ENCODE measurements around the gene NOP9.
"Not testable (repeated sequence)": the region's sequence is repeated elsewhere in the genome, so short reads cannot be mapped to it uniquely, and the experiment has no call there.

Gene NOP9

GRCh38 chr14:24310265-24310645 is 10.6 kb downstream of the NOP9 start:
- no peak for DNase-seq (ENCODE audit: low read depth)

- peak; percentile 22 for DNase-seq (ENCODE audit: low read depth)
These were observed 11.3 kb downstream of the NOP9 start, which contains the start of gene LTB4R for GRCh38 chr14:24310646-24311604. Gene LTB4R (plus strand): TSS chr14:24311502. CDS start chr14:24315652, 4,150 bp downstream.

GRCh38 chr14:24311837-24312615 is 12.4 kb downstream of the NOP9 start:
- DNase-seq (ENCODE audit: low read depth): no peak

GRCh38 chr14:24312736-24313507 is 13.3 kb downstream of the NOP9 start:
- DNase-seq (ENCODE audit: low read depth): no peak

GRCh38 chr14:24313913-24314312 is 14.3 kb downstream of the NOP9 start:
- DNase-seq (ENCODE audit: low read depth): no peak

GRCh38 chr14:24314377-24315193 is 14.9 kb downstream of the NOP9 start:
- no peak for DNase-seq (ENCODE audit: low read depth)

GRCh38 chr14:24315243-24315806 is 15.7 kb downstream of the NOP9 start:
- no peak for DNase-seq (ENCODE audit: low read depth)

GRCh38 chr14:24315807-24316596 is 16.4 kb downstream of the NOP9 start:
- no peak for DNase-seq (ENCODE audit: low read depth)

GRCh38 chr14:24316597-24316950 is 16.9 kb downstream of the NOP9 start:
- no peak for DNase-seq (ENCODE audit: low read depth)

- DNase-seq (ENCODE audit: low read depth): no peak
These were observed 17.7 kb downstream of the NOP9 start for GRCh38 chr14:24317141-24317928.

- no peak for DNase-seq (ENCODE audit: low read depth)
These were observed 21.7 kb downstream of the NOP9 start for GRCh38 chr14:24321212-24321975.

GRCh38 chr14:24322672-24323071 is 23.0 kb downstream of the NOP9 start:
- no peak for DNase-seq (ENCODE audit: low read depth)

GRCh38 chr14:24323341-24323740 is 23.7 kb downstream of the NOP9 start:
- DNase-seq (ENCODE audit: low read depth): no peak

- DNase-seq (ENCODE audit: low read depth): no peak
These were observed 24.4 kb downstream of the NOP9 start for GRCh38 chr14:24324024-24324423.

- DNase-seq (ENCODE audit: low read depth): no peak
These were observed 25.4 kb downstream of the NOP9 start for GRCh38 chr14:24325041-24325530.

- no peak for DNase-seq (ENCODE audit: low read depth)
These were observed 26.3 kb downstream of the NOP9 start for GRCh38 chr14:24325963-24326362.

GRCh38 chr14:24327303-24327702 is 27.7 kb downstream of the NOP9 start:
- DNase-seq (ENCODE audit: low read depth): no peak

- DNase-seq (ENCODE audit: low read depth): not testable (repeated sequence)
These were observed 28.3 kb downstream of the NOP9 start for GRCh38 chr14:24327914-24328313.
